WTC11 (cell line): Measurements from ENCODE around the gene PLPPR3. TPM values are rescaled to one million over a fixed set of nuclear protein-coding genes. Genes with fewer than 3 reads are reported as not detected.

Experiments
- ATAC-seq: fragments of 200-7000 bp; cut with Tn5 transposase; 2 replicates; pipeline ENCODE4 v1.10.0; 2021; ENCODE audit warnings: mild to moderate bottlenecking, moderate library complexity
- CTCF ChIA-PET: fragments of 300-600 bp; sonication (Branson Sonifier 250); formaldehyde crosslinking; loops from one replicate; lab custom pipeline; 2021; ENCODE audit warnings: antibody characterized with exemption; lab: Charles Lee
- POLR2A ChIA-PET: fragments of 350-600 bp; sonication (Branson Sonifier 250); formaldehyde crosslinking; loops from one replicate; lab custom pipeline; 2021; ENCODE audit warnings: antibody characterized with exemption; lab: Charles Lee
- DNase-seq: peaks from one replicate; pipeline ENCODE4 v3.0.0; 2021; ENCODE audit warnings: low spot score
- H3K27ac Mint-ChIP-seq: 2 replicates; pipeline ENCODE4 v1.8.0; 2021; ENCODE audit warnings: mixed read lengths
- H3K27me3 Mint-ChIP-seq: 2 replicates; pipeline ENCODE4 v1.8.0; 2021; ENCODE audit warnings: low read depth, mild to moderate bottlenecking, moderate library complexity, mixed read lengths
- H3K36me3 Mint-ChIP-seq: 2 replicates; pipeline ENCODE4 v1.8.0; 2021; ENCODE audit warnings: mixed read lengths
- H3K4me1 Mint-ChIP-seq: 2 replicates; pipeline ENCODE4 v1.8.0; 2022; ENCODE audit warnings: mixed read lengths
- H3K4me3 Mint-ChIP-seq: 2 replicates; pipeline ENCODE4 v1.8.0; 2021; ENCODE audit warnings: mild to moderate bottlenecking, moderate library complexity, mixed read lengths
- H3K9me3 Mint-ChIP-seq: 2 replicates; pipeline ENCODE4 v1.8.0; 2021; ENCODE audit warnings: mixed read lengths
- AFF4 ChIP-seq: sonication (generic); formaldehyde crosslinking; IDR thresholded peaks from 2 replicates; pipeline ENCODE4 v1.8.1; 2023; ENCODE audit warnings: mild to moderate bottlenecking, missing genetic modification reagents, borderline replicate concordance
- AR ChIP-seq: fragments of 250-450 bp; sonication (Bioruptor Pico); IDR thresholded peaks from 2 replicates; pipeline ENCODE4 v1.9.0; 2021; ENCODE audit warnings: mild to moderate bottlenecking
- CBFB ChIP-seq: sonication (generic); formaldehyde crosslinking; IDR thresholded peaks from 2 replicates; pipeline ENCODE4 v1.8.1; 2022; ENCODE audit warnings: mild to moderate bottlenecking, low read depth, missing genetic modification reagents
- CTCF ChIP-seq: fragments of 200-600 bp; IDR thresholded peaks from 2 replicates; pipeline ENCODE4 v1.8.0; 2022; ENCODE audit warnings: antibody characterized with exemption
- E2F1 ChIP-seq: sonication (generic); formaldehyde crosslinking; IDR thresholded peaks from 2 replicates; pipeline ENCODE4 v1.8.0; 2022; ENCODE audit warnings: mild to moderate bottlenecking, missing genetic modification reagents
- E2F4 ChIP-seq: sonication (generic); formaldehyde crosslinking; IDR thresholded peaks from 2 replicates; pipeline ENCODE4 v1.8.1; 2022; ENCODE audit warnings: low read depth, mild to moderate bottlenecking, moderate library complexity, missing genetic modification reagents, borderline replicate concordance
- E2F5 ChIP-seq: sonication (generic); formaldehyde crosslinking; IDR thresholded peaks from 2 replicates; pipeline ENCODE4 v1.8.1; 2022; ENCODE audit warnings: mild to moderate bottlenecking, moderate library complexity, missing genetic modification reagents
- FOXK1 ChIP-seq: sonication (generic); formaldehyde crosslinking; IDR thresholded peaks from 2 replicates; pipeline ENCODE4 v1.8.0; 2022; ENCODE audit warnings: mild to moderate bottlenecking, moderate library complexity, missing genetic modification reagents
- IRF2 ChIP-seq: sonication (generic); formaldehyde crosslinking; IDR thresholded peaks from 2 replicates; pipeline ENCODE4 v1.8.0; 2022; ENCODE audit warnings: low read depth, missing genetic modification reagents, borderline replicate concordance
- JUN ChIP-seq: sonication (generic); formaldehyde crosslinking; IDR thresholded peaks from 2 replicates; pipeline ENCODE4 v1.8.0; 2023; ENCODE audit warnings: mild to moderate bottlenecking, missing genetic modification reagents
- NFE2L1 ChIP-seq: sonication (generic); formaldehyde crosslinking; IDR thresholded peaks from 2 replicates; pipeline ENCODE4 v1.8.1; 2023; ENCODE audit warnings: missing genetic modification reagents
- OVOL2 ChIP-seq: fragments of 250-450 bp; sonication (Bioruptor Pico); IDR thresholded peaks from 2 replicates; pipeline ENCODE4 v1.9.0; 2021; ENCODE audit warnings: mild to moderate bottlenecking, borderline replicate concordance
- PRDM15 ChIP-seq: sonication (generic); formaldehyde crosslinking; IDR thresholded peaks from 2 replicates; pipeline ENCODE4 v1.8.0; 2022; ENCODE audit warnings: missing genetic modification reagents
- TCF7 ChIP-seq: sonication (generic); formaldehyde crosslinking; IDR thresholded peaks from 2 replicates; pipeline ENCODE4 v1.8.0; 2022; ENCODE audit warnings: mild to moderate bottlenecking, low read depth, missing genetic modification reagents, moderate library complexity
- TEAD4 ChIP-seq: sonication (generic); formaldehyde crosslinking; IDR thresholded peaks from 2 replicates; pipeline ENCODE4 v1.8.0; 2022; ENCODE audit warnings: mild to moderate bottlenecking, missing genetic modification reagents
- USF1 ChIP-seq: sonication (generic); formaldehyde crosslinking; IDR thresholded peaks from 2 replicates; pipeline ENCODE4 v1.8.0; 2022; ENCODE audit warnings: mild to moderate bottlenecking, missing genetic modification reagents
- ZBTB21 ChIP-seq: sonication (generic); formaldehyde crosslinking; IDR thresholded peaks from 2 replicates; pipeline ENCODE4 v1.8.1; 2023; ENCODE audit warnings: mild to moderate bottlenecking, missing genetic modification reagents, borderline replicate concordance
- ZNF219 ChIP-seq: sonication (generic); formaldehyde crosslinking; IDR thresholded peaks from 2 replicates; pipeline ENCODE4 v1.8.0; 2023; ENCODE audit warnings: missing genetic modification reagents, mild to moderate bottlenecking, borderline replicate concordance
- ZNF263 ChIP-seq: sonication (generic); formaldehyde crosslinking; IDR thresholded peaks from 2 replicates; pipeline ENCODE4 v1.8.1; 2022; ENCODE audit warnings: low read depth, mild to moderate bottlenecking, moderate library complexity, missing genetic modification reagents
- ZNF317 ChIP-seq: sonication (generic); formaldehyde crosslinking; IDR thresholded peaks from 2 replicates; pipeline ENCODE4 v1.8.1; 2023; ENCODE audit warnings: low read depth, mild to moderate bottlenecking, moderate library complexity, missing genetic modification reagents, borderline replicate concordance
- total RNA-seq: library from RNA; stranded (reverse); gene quantifications from 3 replicates; pipeline ENCODE4 v1.2.3, GENCODE V29; 2021

PLPPR3 gene
- total RNA-seq, 1 experiment from 2014 or later: 60.6 TPM

GRCh38 chr19:816500-816857 is 5.3 kb downstream of the PLPPR3 start (continued):
- TF ChIP-seq E2F4 (no peak), ZBTB21 (no peak), JUN (CRISPR knock-in tag) (no peak), NFE2L1 (CRISPR knock-in tag) (no peak), CTCF (no peak), OVOL2 (no peak), ZNF263 (CRISPR knock-in tag) (no peak), TCF7 (no peak), E2F5 (no peak), CBFB (CRISPR knock-in tag) (no peak), USF1 (CRISPR knock-in tag) (no peak), ZNF219 (CRISPR knock-in tag) (no peak), PRDM15 (CRISPR knock-in tag) (no peak), ZNF317 (CRISPR knock-in tag) (no peak), FOXK1 (CRISPR knock-in tag) (no peak)
- TF ChIP-seq, all 79 proteins: peak for 0

- H3K4me3 Mint-ChIP-seq: no peak overlapping the region
- TF ChIP-seq AFF4 (no peak), TEAD4 (CRISPR knock-in tag) (no peak), AR (CRISPR knock-in tag) (no peak), IRF2 (CRISPR knock-in tag) (no peak), E2F1 (CRISPR knock-in tag) (no peak)
Observed at GRCh38 chr19:815775-816499, 5.8 kb downstream of the PLPPR3 start.

More at GRCh38 chr19:815775-816499, 5.8 kb downstream of the PLPPR3 start:
- Mint-ChIP-seq H3K36me3 (peaks cover 18% of the 10 kb centered on the region), H3K4me1 (no peaks in the 10 kb centered on the region), H3K9me3 (peaks cover 5% of the 10 kb centered on the region), H3K27me3 (no peaks in the 10 kb centered on the region), H3K27ac (no peak overlapping the region)
- ChIA-PET CTCF (no interaction called here), POLR2A (interaction anchor here (0.7 kb wide), 1 partner anchor 268 kb away, joined by 3 read pairs; no protein-coding TSS in a partner anchor)
- ATAC-seq (no peak), DNase-seq (no peak)
